Smooth muscle cell (in vitro differentiated cells): ENCODE measurements around the gene HIVEP3. TPM values are rescaled to one million over a fixed set of nuclear protein-coding genes. Genes with fewer than 3 reads are reported as not detected.

Experiments used
- DNase-seq: peaks from one replicate; lab custom pipeline; 2025; ENCODE audit not compliant: unreplicated experiment; lab: John Stamatoyannopoulos, UW
- H2AFZ ChIP-seq: fragments of 200-600 bp; sonication (generic); 2 replicates; pipeline ENCODE4 v1.6.0; 2016; ENCODE audit warnings: antibody characterized with exemption, low read depth, mild to moderate bottlenecking
- H3F3A ChIP-seq: fragments of 200-600 bp; sonication (generic); 2 replicates; pipeline ENCODE4 v1.6.0; 2017; ENCODE audit warnings: antibody characterized with exemption, low read depth
- H3K27ac ChIP-seq: fragments of 200-600 bp; sonication (generic); 2 replicates; pipeline ENCODE4 v1.5.1; 2016; ENCODE audit warnings: low read depth, mild to moderate bottlenecking
- H3K27me3 ChIP-seq: fragments of 200-600 bp; sonication (generic); 2 replicates; pipeline ENCODE4 v1.6.1; 2016; ENCODE audit warnings: low read depth, mild to moderate bottlenecking
- H3K36me3 ChIP-seq: fragments of 200-600 bp; sonication (generic); 2 replicates; pipeline ENCODE4 v1.5.1; 2016; ENCODE audit warnings: low read depth
- H3K4me1 ChIP-seq: fragments of 200-600 bp; sonication (generic); 2 replicates; pipeline ENCODE4 v1.5.1; 2016; ENCODE audit warnings: low read depth
- H3K4me2 ChIP-seq: fragments of 200-600 bp; sonication (generic); 2 replicates; pipeline ENCODE4 v1.6.0; 2016; ENCODE audit warnings: mild to moderate bottlenecking
- H3K4me3 ChIP-seq: fragments of 200-600 bp; sonication (generic); 2 replicates; pipeline ENCODE4 v1.5.1; 2016; ENCODE audit warnings: mild to moderate bottlenecking
- H3K79me2 ChIP-seq: fragments of 200-600 bp; sonication (generic); 2 replicates; pipeline ENCODE4 v1.6.0; 2016; ENCODE audit warnings: low read depth, mild to moderate bottlenecking
- H3K9ac ChIP-seq: fragments of 200-600 bp; sonication (generic); 2 replicates; pipeline ENCODE4 v1.6.0; 2016; ENCODE audit warnings: low read depth
- H3K9me3 ChIP-seq: fragments of 200-600 bp; sonication (generic); replicated peaks from 2 replicates; pipeline ENCODE4 v1.5.1; 2016; ENCODE audit warnings: low read depth
- H4K20me1 ChIP-seq: fragments of 200-600 bp; sonication (generic); 2 replicates; pipeline ENCODE4 v1.6.0; 2016; ENCODE audit warnings: low read depth
- CTCF ChIP-seq: fragments of 200-600 bp; sonication (generic); IDR thresholded peaks from 2 replicates; pipeline ENCODE4 v1.5.1; 2017; ENCODE audit warnings: borderline replicate concordance, mild to moderate bottlenecking, antibody characterized with exemption; ENCODE audit not compliant: insufficient read depth, poor library complexity, severe bottlenecking
- WGBS: methylation state at CpG from one replicate; pipeline ENCODE4 v1.1.7; 2016; ENCODE audit warnings: low lambda C conversion rate; 5-methylcytosine and 5-hydroxymethylcytosine counted together
- polyA plus RNA-seq: library from polyadenylated mRNA; unstranded; fragments of >200 nt; fragmentation: Nextera tagmentation; extraction: Ambion mirVana; gene quantifications from 2 replicates; pipeline ENCODE4 v1.2.1, GENCODE V29; 2016
- total RNA-seq: library from RNA; depleted of rRNA; stranded (reverse); fragments of >200 nt; gene quantifications from 2 replicates; pipeline ENCODE4 v1.2.3, GENCODE V29; 2014

The HIVEP3 gene
- total and polyA plus RNA-seq, 2 experiments from 2014 or later: 2.1 to 6.4 TPM

GRCh38 chr1:41648844-41649243 is 269.9 kb downstream of the HIVEP3 start:
- Histone ChIP-seq H3K79me2 (peaks cover 57% of the 10 kb centered on the region), H2AFZ (no peak overlapping the region), H3K4me3 (no peak overlapping the region), H3K27me3 (no peaks in the 10 kb centered on the region), H3K9me3 (no peaks in the 10 kb centered on the region), H3K4me2 (no peak overlapping the region), H3K4me1 (peaks cover 8% of the 10 kb centered on the region), H3K36me3 (no peaks in the 10 kb centered on the region), H3F3A (peaks cover 5% of the 10 kb centered on the region), H3K9ac (no peak overlapping the region), H4K20me1 (peaks cover under 1% of the 10 kb centered on the region), H3K27ac (peak overlapping the region; percentile 91)
- WGBS: 77% methylated on average over 6 of the region's 6 CpGs
- no peak for TF ChIP-seq CTCF
- DNase-seq: no peak

GRCh38 chr1:41648230-41648629 is 270.5 kb downstream of the HIVEP3 start:
- WGBS: 98% methylated on average over 5 of the region's 5 CpGs
- no peaks in the 10 kb centered on the region for H3K9me3 ChIP-seq
- H3K27ac ChIP-seq: no peak overlapping the region
- H3K9ac ChIP-seq: no peak overlapping the region
- peaks cover 5% of the 10 kb centered on the region for H3F3A ChIP-seq
- no peak overlapping the region for H3K4me3 ChIP-seq
- H3K27me3 ChIP-seq: no peaks in the 10 kb centered on the region
- no peak overlapping the region for H2AFZ ChIP-seq
- H4K20me1 ChIP-seq: no peaks in the 10 kb centered on the region
- H3K79me2 ChIP-seq: peaks cover 52% of the 10 kb centered on the region
- H3K36me3 ChIP-seq: no peaks in the 10 kb centered on the region
- peaks cover 8% of the 10 kb centered on the region for H3K4me1 ChIP-seq
- H3K4me2 ChIP-seq: no peak overlapping the region
- TF ChIP-seq CTCF: no peak
- DNase-seq: no peak

- Histone ChIP-seq H3K36me3 (no peaks in the 10 kb centered on the region), H3F3A (peaks cover 5% of the 10 kb centered on the region), H3K4me3 (no peak overlapping the region), H3K4me1 (peaks cover 8% of the 10 kb centered on the region), H4K20me1 (no peaks in the 10 kb centered on the region), H3K9me3 (no peaks in the 10 kb centered on the region), H3K27me3 (no peaks in the 10 kb centered on the region), H3K9ac (no peak overlapping the region), H3K79me2 (peaks cover 44% of the 10 kb centered on the region), H3K4me2 (no peak overlapping the region), H2AFZ (no peak overlapping the region), H3K27ac (no peak overlapping the region)
- no peak for TF ChIP-seq CTCF
- DNase-seq: no peak
- WGBS: 86% methylated on average over 4 of the region's 4 CpGs
Measured at GRCh38 chr1:41647221-41648135, 271.2 kb downstream of the HIVEP3 start.
